Ecto neural progenitor cell (in vitro differentiated cells): ENCODE results near the gene BTNL2.

ENCODE experiments used
- DNase-seq: peaks from one replicate; pipeline ENCODE4 v3.0.0-alpha.2; 2018; ENCODE audit warnings: low spot score

BTNL2 gene

DNA sequence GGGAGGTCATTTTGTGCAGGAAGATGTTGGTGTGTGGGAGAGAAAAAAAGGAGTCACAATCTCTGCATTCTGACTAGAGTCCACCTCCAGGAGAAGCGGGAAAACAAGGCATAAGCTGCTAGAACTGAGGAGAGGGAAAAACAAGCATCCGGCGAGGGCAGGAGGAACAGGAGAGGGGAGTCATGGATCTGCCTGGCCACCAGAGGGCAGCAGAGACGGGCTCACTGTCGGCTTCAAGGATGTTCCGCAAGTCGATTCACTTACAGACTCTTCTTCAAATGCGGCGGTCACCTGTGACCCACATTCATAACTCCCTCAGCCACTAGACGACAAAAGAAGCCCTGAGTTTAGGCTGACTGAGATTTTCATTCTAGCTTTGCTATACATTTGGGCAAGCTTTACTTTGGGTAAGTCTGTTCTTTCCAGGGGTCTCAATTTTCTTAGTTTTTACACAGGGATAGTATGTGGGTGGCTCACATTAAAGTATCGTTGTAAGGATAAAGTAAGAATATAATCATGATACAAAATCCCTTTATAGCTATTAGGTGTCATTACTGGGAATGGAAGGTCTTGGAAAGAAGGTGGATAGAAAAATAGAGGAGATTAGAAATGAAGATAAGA lies 6.6 kb upstream of the BTNL2 start:
- DNase-seq, result peak; percentile 86

DNA sequence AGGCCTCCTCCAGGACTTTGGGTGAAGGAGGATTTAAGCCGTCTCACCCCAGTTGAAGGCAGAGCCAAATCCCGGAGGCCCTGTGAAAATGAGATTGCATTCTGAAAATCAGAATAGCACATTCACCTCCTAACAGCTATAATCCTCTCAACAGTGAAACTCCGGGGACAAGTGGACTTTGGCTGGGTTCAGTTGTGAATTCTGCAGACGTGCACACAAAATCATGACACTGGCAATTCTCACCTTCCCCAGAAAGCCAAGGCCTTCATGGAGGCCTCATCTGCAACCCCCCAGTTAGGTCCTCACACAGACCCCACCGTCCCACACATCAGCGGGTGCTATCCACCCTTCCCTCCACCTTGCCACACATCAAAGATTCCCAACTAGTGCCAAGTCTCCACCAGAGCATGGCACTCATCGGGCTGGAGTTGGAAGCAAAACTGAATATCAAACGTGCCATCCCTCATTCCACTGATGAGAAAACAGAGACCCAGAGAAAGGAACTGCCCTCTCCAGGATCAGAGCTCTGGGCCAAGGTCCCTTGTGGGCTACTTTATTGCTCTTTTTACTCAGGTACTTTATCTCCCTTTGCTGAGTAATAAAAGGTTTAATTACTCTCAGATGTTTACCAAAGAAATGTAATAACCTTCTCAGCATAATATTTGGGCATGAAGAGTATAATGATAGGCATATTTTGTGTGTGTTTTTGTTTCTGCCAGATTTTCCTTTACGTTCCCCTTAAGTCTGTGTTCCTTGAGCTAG lies 4.8 kb upstream of the BTNL2 start:
- no peak for DNase-seq

DNA sequence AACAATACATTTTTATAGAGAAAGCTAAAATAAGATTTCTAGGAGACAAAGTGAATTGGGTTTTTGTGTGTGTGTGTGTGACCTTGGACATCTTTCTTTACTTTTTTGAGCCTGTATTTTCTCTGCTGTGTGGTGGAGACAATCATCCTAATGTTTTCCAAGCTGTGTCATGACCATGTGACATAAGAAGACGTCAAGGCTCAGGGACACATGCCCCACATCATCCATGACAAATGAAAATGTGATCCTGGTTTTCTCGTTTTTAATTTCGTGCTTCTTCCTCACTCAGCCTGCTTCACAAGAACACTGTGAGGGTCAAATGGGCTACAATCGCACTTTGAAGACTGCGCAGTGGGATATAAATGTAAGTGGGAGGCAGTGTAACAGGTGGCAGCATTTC lies 3.9 kb upstream of the BTNL2 start:
- DNase-seq, result no peak

DNA sequence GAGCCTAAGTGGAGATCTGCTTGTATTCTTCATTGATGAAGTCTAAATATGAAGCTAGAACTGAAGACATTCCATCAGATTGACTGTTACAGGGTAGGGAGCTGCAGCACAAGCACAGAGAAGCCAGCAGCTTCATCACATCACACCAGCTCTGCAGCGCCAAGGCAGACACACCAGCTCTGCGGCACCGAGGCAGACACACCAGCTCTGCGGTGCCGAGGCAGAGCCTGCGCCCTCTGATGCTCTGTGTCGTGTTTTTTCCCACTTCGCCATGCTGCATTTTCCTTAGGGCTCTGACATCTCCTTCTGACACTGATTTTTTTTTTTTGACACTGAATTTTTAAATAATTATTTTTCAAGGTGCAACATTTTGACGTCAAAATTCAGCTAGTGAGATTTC lies 784 bp downstream of the BTNL2 start:
- DNase-seq, result no peak

DNA sequence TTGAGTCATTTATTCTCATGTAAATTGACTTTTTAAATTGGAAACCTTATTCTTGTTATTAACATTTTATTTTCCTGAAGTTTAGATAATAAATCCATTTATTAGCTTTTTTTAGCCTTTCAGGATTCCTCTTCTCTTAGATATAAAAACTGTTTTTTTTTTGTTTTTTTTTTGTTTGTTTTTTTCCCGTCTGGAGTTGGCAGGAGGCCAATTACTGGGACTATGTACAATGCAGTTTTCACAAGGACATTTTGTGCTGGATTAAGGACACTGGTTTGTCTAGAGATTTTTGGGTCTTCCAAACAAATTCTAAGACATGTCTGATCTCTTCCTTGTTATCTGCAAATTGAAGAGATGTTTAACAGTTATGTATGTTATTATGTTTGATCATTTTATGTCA lies 1.3 kb downstream of the BTNL2 start:
- no peak for DNase-seq

DNA sequence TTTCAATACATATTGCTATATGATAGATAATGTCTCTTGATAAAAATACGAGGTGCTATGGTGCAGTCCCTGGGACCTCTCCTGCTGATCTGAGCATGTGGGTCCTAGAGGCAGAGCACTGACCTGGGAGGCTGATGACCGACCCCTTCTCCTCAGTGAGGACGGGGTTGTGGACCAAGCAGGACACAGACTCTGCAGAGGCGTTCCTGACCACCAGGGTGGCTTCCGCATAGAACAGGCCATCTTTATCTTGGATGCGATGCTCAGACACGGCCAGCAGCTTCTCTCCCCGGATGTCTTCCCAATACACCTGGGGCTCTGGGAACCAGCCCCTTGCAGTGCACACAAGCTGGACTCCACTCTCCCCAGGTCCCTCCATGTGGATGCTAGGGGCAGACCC lies 4.2 kb downstream of the BTNL2 start:
- no peak for DNase-seq

DNA sequence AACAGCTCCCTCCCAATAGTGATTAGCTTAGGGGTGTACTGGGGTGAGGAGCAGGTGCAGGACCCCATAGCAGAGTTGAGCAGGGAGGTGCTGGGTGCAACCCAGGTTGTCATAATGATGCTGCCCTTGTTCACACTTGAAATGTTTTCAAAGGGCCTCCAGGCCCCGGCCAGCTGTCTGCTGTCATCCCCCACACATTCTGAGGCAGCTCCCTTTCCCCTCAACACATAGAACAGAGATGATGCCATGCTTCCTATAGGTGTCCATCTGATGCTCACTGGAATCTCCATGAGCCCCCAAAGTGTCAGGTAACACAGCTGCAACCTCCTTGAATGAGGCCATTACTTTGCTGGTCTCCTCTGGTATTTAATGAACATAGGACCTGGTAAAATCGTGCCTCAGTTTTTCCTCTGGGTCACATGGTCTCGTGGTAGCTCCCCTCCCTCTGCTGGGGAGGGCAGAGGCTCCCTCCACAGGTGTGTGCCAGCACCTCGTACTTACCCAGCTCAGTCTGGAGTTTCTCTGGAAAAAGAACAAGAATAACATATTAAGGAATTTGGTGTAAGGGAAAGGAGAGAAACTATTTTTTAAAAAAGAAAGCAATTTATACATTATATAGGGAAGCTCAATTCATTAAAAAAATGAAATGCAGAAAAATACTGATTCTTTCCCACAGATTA lies 5.6 kb downstream of the BTNL2 start:
- no peak for DNase-seq

DNA sequence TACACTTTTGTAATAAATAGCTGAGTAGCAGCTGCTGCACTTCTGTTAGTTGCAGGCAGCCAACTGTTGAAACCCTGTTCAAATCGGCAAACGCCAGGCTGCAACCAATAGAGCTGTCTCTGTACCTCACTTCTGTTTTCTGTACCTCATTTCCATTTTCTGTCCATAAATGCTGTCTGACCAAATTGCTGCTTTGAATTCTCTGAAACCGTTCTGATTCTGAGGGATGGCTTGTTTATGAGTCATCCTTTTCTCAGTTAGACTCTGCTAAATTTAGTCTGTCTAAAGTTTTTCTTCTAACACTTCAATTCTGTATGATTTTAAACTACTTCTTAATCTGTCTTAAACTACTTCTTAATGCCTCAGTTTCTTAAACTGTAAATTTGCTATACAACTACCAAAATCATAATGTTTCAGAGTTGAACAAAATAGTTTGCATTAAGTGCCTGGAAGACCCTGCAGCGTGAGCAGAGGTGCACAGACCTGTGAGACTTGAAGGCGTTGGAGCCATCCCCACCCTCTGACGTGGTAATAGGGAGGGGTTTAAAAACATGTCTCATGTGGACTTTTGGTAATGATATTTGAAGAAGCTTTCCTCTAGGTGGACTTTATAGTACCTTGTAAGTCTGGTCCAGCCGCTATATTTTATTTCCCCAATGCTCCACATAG lies 9.6 kb downstream of the BTNL2 start:
- DNase-seq, result no peak

DNA sequence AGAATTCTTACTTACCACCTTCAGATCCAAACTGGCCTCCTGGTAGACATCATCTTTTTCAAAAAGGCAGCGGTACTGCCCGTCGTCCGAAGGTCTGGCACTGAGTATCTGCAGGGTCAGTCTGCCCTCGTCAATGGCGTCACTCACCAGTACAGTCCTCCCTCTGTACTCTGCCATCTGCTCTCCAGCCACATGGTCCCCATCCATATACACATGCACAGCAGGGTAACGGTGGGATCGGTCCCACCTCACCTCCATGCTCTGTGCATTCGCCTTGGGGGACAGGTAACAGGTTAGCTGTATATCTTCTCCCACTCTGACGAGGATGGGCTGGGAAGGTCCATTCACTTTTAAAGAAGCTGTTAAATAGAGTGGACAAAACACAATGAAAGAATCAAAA lies 11.0 kb downstream of the BTNL2 start:
- no peak for DNase-seq

DNA sequence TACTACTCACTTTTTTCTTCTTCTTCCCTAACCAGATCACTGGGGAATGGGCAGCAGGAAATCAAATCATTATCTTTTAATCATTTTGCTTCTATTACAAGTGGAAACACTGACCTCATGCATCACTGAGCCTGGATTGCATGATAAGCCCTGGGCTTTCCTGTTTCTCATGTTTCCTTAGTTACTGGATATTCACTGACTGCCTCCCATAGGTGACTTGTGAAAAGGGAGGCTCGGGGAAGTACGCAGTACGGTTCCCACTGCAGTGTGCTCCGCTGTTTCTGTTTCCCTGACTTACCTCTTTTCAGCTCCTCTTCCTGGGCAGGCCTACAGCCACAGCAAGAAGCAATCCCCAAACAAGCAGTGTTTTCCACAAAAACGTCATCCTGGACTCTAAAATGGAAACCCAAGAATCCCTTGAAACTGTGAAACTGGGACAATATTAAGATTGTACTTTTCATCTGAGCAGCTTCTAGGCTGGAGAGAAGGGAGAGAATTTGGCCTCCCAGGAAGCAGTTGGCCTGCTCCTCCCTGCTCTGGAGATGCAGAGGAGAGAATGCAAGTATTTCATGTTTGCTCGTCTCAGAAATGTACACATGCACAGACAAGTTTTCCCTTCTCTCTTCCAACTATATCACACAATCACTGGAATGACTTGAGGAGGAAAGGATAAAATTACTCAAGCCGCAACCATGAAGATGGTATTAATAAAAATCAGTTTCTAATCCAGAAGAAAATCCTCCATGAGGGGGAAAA lies 13.1 kb downstream of the BTNL2 start:
- DNase-seq, result no peak

DNA sequence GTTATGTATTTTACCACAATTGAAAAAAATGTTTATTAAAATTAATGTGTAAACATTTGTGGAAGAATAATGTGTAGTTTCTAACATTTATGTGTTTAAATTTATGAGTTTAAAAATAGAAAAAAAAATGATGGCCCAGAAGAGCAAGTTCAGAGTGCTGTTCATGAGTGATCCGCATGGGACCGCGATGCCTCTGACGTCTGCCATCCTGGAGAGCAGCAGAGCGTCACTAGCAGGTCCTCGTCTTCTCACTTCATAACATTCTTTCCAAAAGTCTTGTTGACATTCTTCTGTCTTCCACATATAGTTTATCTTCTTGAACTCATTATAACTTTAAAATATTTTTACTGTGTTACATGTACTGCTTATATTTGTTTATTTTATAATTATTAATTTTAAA lies 15.5 kb downstream of the BTNL2 start:
- no peak for DNase-seq

DNA sequence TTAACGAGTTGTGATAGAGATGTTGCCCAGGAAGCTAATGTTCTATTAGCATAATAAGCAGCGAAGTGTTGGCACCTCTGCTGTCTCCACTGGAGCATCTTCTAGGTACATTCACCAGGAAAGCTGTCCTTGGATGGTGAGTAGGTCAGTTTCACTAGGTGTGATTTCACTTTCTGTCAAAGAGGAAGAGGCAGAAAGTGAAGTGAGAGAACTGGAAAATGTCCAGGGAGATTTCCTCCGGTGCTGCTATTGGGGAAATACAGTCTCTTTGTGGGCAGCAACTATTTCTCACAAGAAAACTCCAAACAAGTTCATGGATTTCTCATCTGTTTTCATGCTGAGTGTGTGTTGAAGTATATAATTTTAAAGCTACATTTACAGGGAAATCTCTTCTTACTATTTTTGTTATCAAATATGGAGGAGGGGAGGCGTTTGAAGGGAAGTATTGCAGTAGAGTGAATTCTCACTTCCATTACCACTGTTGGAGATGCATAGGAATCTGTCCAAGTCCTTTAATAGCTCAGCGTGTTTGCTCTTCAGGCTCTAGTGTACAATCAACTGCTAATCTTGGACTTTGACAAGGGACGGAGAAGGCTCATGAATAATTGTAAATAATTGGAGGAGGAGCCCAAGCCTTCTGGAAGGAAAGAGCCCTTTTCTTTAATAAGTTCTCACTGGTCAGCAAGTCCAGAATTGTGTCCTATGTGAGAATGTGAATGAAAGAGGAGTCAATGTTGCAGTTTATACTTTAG lies 19.2 kb downstream of the BTNL2 start:
- DNase-seq, result no peak

DNA sequence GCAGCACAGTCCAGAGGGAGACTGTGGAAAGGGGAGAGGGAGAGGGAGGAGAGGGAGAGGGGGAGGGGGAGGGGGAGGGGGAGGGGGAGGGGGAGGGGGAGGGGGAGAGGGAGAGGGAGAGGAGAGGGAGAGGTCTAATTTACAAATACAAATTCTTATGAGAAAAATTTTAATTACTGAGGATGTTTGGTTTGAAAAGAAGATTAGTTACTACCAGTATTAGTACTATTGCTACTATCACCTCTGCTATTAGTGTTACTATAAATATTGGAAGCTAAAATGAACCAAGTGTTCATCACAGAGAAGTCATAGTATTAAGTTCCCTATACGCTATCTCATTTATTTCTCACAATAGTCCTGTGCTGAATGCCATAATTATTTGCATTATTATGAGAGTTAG lies 20.9 kb downstream of the BTNL2 start:
- DNase-seq, result no peak

DNA sequence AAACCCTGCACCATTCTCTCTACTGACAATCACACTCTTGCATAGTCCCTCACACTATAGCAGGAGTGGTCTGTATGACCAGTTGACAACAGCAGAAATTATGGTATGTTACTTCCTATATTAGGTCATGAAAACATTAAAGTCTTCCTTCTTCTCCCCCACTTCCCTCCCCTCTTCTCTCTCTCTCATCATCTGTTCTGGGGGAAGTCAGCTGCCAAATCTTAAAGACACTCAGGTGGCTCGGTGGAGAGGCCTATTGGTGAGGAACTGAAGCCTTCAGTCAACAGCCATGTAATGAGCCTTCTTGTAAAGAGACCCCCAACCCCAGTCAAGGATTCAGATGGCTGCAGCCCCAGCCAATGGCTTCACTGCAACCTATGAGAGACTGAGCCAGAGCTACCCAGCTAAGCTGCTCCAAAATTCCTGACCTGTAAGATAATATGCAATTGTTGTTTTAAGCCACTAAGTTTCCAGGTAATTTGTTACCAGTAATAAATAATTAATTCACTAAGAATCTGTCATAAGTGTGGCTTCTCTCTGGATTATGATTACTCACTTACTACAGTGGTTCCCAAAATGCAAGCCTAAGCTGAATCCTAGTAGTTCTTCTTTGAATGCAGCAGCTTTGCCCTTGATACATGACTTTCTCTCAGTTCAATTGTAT lies 24.1 kb downstream of the BTNL2 start:
- no peak for DNase-seq

DNA sequence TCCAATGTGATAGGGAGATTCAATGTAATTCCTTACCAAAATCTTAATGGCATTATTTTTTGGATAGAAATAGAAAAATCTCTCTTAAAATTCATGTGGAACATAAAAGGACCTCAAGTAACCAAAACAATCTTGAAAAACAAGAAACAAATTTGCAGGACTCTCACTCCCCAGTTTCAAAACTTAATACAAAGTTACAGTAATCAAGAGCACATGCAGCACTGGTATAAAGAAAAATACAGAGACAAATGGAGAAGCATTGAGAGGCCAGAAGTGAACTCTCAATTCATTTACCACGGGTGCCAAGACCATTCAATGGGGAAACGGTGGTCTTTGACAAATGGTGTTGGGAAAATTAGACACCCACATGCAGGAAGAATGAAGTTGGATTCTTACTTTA lies 27.4 kb downstream of the BTNL2 start:
- DNase-seq, result no peak

DNA sequence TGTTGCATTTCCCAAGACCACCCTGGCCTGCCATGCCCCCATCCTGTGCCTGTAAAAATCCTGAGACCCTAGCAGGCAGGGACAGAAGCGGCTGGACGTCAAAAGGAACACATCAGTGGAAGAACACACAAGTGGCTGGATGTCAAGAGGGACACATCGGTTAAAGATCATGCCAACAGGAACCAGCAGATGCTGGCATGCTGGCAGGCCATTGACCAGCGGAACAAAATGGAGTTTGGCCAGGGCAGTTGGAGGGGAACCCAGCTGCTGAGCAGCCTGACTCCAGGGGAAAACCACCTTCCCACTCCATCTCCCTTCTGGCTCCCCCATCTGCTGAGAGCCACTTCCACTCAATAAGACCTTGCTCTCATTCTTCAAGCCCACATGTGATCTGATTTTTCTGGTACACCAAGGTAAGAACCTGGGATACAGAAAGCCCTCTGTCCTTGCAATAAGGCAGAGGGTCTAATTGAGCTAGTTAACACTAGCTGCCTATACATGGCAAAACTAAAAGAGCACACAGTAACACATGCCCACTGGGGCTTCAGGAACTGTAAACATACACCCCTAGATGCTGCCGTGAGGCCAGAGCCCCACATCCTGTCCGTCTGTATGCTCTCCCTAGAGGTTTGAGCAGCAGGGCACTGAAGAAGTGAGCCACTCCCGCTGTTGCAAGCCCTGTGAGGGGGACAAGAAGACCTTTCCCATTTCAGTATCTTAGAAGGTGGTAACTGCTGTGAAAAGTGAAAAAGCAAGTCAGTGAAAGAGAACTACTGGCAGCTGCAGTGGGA lies 31.0 kb downstream of the BTNL2 start:
- no peak for DNase-seq

DNA sequence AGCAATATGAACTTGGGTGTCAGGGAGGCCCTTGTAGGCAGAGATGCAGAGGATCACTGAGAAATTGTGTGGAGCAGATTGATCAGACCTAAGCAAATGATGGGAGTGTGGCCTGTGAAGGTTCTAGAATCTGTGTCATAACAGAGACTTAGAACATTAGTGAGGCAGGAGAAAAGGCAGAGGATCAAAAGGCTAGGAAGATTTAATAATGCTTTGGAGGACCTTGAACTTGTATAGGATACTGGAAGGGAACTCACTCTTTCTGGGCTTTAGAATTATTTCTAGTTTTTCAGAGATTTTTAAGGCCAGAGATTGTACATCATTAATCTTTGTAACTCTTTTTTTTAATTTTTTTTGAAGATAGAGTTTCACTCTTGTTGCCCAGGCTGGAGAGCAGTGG lies 35.2 kb downstream of the BTNL2 start, which contains the start of gene TSBP1:
Gene TSBP1 (minus strand): TSS at position 101 of the 400 bp plus-strand sequence. CDS start 197 bp downstream, outside the sequence.
- DNase-seq, result no peak

DNA sequence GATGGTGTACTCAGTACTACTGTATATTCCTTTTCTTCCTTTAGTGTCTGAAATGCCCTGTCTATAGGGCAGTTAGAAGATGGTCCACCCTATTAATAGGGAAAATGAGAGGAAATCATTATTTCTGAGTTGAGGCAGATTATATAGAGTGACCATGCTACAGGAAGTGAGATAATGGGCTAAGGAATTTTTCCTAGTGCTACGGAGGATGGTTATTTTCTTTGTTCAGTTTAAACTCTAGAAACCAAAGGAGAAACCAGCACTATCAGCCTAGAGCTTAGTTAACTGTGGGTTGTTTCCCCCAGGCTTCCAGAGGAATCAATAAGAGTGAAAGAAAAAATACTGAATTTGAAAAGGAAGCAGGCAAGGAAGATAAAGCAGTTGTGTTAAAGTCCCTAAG lies 35.8 kb downstream of the BTNL2 start:
- no peak for DNase-seq

DNA sequence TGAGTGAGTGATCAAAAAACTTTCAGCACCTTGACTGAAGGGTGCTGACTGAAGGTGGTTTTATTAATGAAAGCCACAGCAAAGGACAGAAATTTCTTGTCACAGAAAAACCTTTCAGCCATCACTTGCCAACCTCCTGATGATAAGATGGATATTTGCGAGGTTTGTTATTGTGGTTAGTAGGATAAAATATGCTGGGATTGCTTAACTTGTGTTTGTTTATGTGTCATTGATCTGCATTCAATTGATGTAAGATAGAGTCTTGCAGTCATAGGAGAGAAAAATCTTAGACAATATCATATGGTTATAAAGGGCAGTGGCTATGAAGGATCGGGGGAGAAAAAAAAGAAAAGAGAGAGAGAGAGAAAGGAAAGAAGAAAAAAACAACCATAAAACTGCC lies 36.5 kb downstream of the BTNL2 start:
- DNase-seq, result no peak

DNA sequence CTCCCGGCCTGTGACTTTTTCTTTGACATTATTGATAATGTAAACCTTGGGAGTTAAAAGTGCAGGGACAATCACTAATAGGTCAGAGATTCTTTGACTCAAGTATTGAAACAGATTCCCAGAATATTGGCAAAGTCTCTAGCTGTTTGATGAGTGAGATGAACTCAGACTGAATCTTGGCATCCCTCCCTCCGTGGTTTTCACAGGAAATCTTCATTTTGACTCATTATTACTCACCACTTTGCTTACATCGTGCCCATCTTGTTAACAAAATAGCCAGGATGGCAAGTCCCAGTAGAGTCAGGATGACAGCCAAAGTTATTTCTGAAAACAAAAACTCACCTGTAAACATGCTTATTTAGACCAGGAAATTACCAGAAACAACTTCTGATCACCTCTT lies 37.3 kb downstream of the BTNL2 start:
- DNase-seq, result no peak
